Endodermal cell (in vitro differentiated cells): ENCODE results near the gene USP48. TPM values are rescaled to one million over a fixed set of nuclear protein-coding genes. Genes with fewer than 3 reads are reported as not detected.

Experiments used
- DNase-seq: peaks from one replicate; pipeline ENCODE4 v3.0.0-alpha.2; 2017
- H3K27ac ChIP-seq: 2 replicates; pipeline ENCODE4 v1.5.1; 2013; ENCODE audit warnings: mild to moderate bottlenecking, low read depth, low read length, moderate library complexity
- H3K27me3 ChIP-seq: 2 replicates; pipeline ENCODE4 v1.6.1; 2013; ENCODE audit warnings: mild to moderate bottlenecking, low read length, moderate library complexity; ENCODE audit not compliant: insufficient read depth, control insufficient read depth, poor library complexity, severe bottlenecking
- H3K36me3 ChIP-seq: 2 replicates; pipeline ENCODE4 v1.7.0; 2013; ENCODE audit warnings: mild to moderate bottlenecking, low read length, moderate library complexity; ENCODE audit not compliant: control insufficient read depth, insufficient read depth
- H3K4me1 ChIP-seq: one replicate; pipeline ENCODE4 v1.7.0; 2013; ENCODE audit warnings: low read length; ENCODE audit not compliant: control insufficient read depth, insufficient read depth
- H3K4me3 ChIP-seq: 2 replicates; pipeline ENCODE4 v1.5.1; 2013; ENCODE audit warnings: mild to moderate bottlenecking, low read length, moderate library complexity
- H3K9ac ChIP-seq: 2 replicates; pipeline ENCODE4 v1.6.1; 2013; ENCODE audit warnings: mild to moderate bottlenecking, low read length, moderate library complexity; ENCODE audit not compliant: poor library complexity, severe bottlenecking; ENCODE audit errors: extremely low read depth
- H3K9me3 ChIP-seq: 2 replicates; pipeline ENCODE4 v1.6.1; 2013; ENCODE audit warnings: mild to moderate bottlenecking, low read length, moderate library complexity; ENCODE audit not compliant: control insufficient read depth
- H3K27ac Mint-ChIP-seq: 2 replicates; pipeline ENCODE4 v1.8.0; 2020; ENCODE audit warnings: mixed read lengths
- H3K27me3 Mint-ChIP-seq: 2 replicates; pipeline ENCODE4 v1.8.0; 2021; ENCODE audit warnings: mild to moderate bottlenecking, mixed read lengths; ENCODE audit not compliant: insufficient read depth
- H3K36me3 Mint-ChIP-seq: 2 replicates; pipeline ENCODE4 v1.8.0; 2020; ENCODE audit warnings: low read depth, mixed read lengths
- H3K4me1 Mint-ChIP-seq: 2 replicates; pipeline ENCODE4 v1.8.0; 2020; ENCODE audit warnings: mixed read lengths
- H3K4me3 Mint-ChIP-seq: 2 replicates; pipeline ENCODE4 v1.8.0; 2020; ENCODE audit warnings: mild to moderate bottlenecking, moderate library complexity, mixed read lengths
- H3K9me3 Mint-ChIP-seq: 2 replicates; pipeline ENCODE4 v1.8.0; 2020; ENCODE audit warnings: mild to moderate bottlenecking, mixed read lengths
- CTCF ChIP-seq: fragments of 200-600 bp; sonication (generic); conservative IDR thresholded peaks from 2 replicates; pipeline ENCODE4 v1.5.0; 2021; ENCODE audit warnings: antibody characterized with exemption, mild to moderate bottlenecking
- WGBS, 2 experiments: methylation state at CpG; one replicate each; pipeline versions ENCODE4 v1.1.5 to v1.1.7; 2013; ENCODE audit warnings: missing lambda C conversion rate in 2 of 2, mixed read lengths in 1 of 2; ENCODE audit not compliant: insufficient coverage in 1 of 2, insufficient read length in 1 of 2; 5-methylcytosine and 5-hydroxymethylcytosine counted together
- total RNA-seq, 2 donors: library from RNA; stranded (reverse); fragmentation: NEBNext Ultra II Directional in 1 of 2; extraction: Animal tissue kit (Norgen Biotek cat#: 25700) in 1 of 2; gene quantifications; 2 replicates in 1 of 2; 3 replicates in 1 of 2; pipeline ENCODE4 v1.2.1, GENCODE V29; 2021

Gene USP48
- total RNA-seq, 2 donors from 2014 or later = 73.8 to 78.6 TPM

GRCh38 chr1:21799730-21800129 lies 16.8 kb upstream of the USP48 start:
- TF ChIP-seq CTCF = no peak
- no peaks in the 10 kb centered on the region for H3K36me3 ChIP-seq
- no peak overlapping the region for H3K27ac Mint-ChIP-seq
- H3K27ac ChIP-seq = no peak overlapping the region
- H3K4me3 Mint-ChIP-seq = no peak overlapping the region
- H3K4me1 ChIP-seq = no peaks in the 10 kb centered on the region
- 85 to 94% methylated on average over 2 to 5 of the region's 5 CpGs for WGBS, 2 experiments
- no peak overlapping the region for H3K4me3 ChIP-seq
- no peak overlapping the region for H3K9ac ChIP-seq
- H3K36me3 Mint-ChIP-seq = no peaks in the 10 kb centered on the region
- H3K27me3 Mint-ChIP-seq = no peaks in the 10 kb centered on the region
- no peaks in the 10 kb centered on the region for H3K4me1 Mint-ChIP-seq
- DNase-seq = no peak
- no peaks in the 10 kb centered on the region for H3K9me3 ChIP-seq
- no peaks in the 10 kb centered on the region for H3K27me3 ChIP-seq
- H3K9me3 Mint-ChIP-seq = peaks cover 4% of the 10 kb centered on the region

- Histone ChIP-seq H3K9me3 (no peaks in the 10 kb centered on the region), H3K36me3 (no peaks in the 10 kb centered on the region), H3K4me1 (no peaks in the 10 kb centered on the region), H3K27me3 (no peaks in the 10 kb centered on the region), H3K27ac (no peak overlapping the region), H3K9ac (no peak overlapping the region), H3K4me3 (no peak overlapping the region)
- Mint-ChIP-seq H3K27me3 (no peaks in the 10 kb centered on the region), H3K27ac (no peak overlapping the region), H3K4me3 (no peak overlapping the region), H3K9me3 (peaks cover 7% of the 10 kb centered on the region), H3K4me1 (no peaks in the 10 kb centered on the region), H3K36me3 (no peaks in the 10 kb centered on the region)
- no peak for TF ChIP-seq CTCF
- DNase-seq = no peak
- WGBS, 2 experiments = 92 to 98% methylated on average over 6 of the region's 6 CpGs
These were observed 12.1 kb upstream of the USP48 start for GRCh38 chr1:21795075-21795474.

- Mint-ChIP-seq H3K27me3 (no peaks in the 10 kb centered on the region), H3K4me1 (no peaks in the 10 kb centered on the region), H3K9me3 (peaks cover 7% of the 10 kb centered on the region), H3K36me3 (no peaks in the 10 kb centered on the region), H3K4me3 (no peak overlapping the region), H3K27ac (no peak overlapping the region)
- no peak overlapping the region for H3K27ac ChIP-seq
- DNase-seq = no peak
- 85 to 100% methylated on average over 2 of the region's 2 CpGs for WGBS, 2 experiments
- H3K4me3 ChIP-seq = no peak overlapping the region
- no peaks in the 10 kb centered on the region for H3K9me3 ChIP-seq
- H3K9ac ChIP-seq = no peak overlapping the region
- H3K4me1 ChIP-seq = no peaks in the 10 kb centered on the region
- H3K27me3 ChIP-seq = no peaks in the 10 kb centered on the region
- no peaks in the 10 kb centered on the region for H3K36me3 ChIP-seq
- no peak for TF ChIP-seq CTCF
These were observed 11.7 kb upstream of the USP48 start for GRCh38 chr1:21794656-21795055.
